Stimulated activated naive CD8-positive, alpha-beta T cell treated with anti-CD3 and anti-CD28 coated beads, Interleukin-15, amount 100 ng/mL, for 72 hours (primary cell): ENCODE results near the gene KIAA0930.
A peak's percentile ranks its signal among the peaks of the same experiment; 100 is the strongest.

Experiments used
- ATAC-seq: fragments of 150-1000 bp; cut with Tn5 transposase; 2 replicates; pipeline ENCODE4 v1.10.0; 2021; ENCODE audit warnings: mild to moderate bottlenecking, moderate library complexity
- DNase-seq, 2 donors: peaks; one replicate each; pipeline ENCODE4 v3.0.0; 2021 to 2022
- H3K27ac Mint-ChIP-seq, 2 donors: one replicate each; pipeline ENCODE4 v1.8.0; 2022; ENCODE audit warnings: mild to moderate bottlenecking in 2 of 2, mixed read lengths in 2 of 2, moderate library complexity in 2 of 2
- H3K27me3 Mint-ChIP-seq: one replicate; pipeline ENCODE4 v1.8.0; 2022; ENCODE audit warnings: mixed read lengths
- H3K4me1 Mint-ChIP-seq: one replicate; pipeline ENCODE4 v1.8.0; 2022; ENCODE audit warnings: mild to moderate bottlenecking, mixed read lengths
- H3K4me3 Mint-ChIP-seq, 2 donors: one replicate each; pipeline ENCODE4 v1.8.0; 2022; ENCODE audit warnings: mild to moderate bottlenecking in 2 of 2, mixed read lengths in 2 of 2, moderate library complexity in 1 of 2
- H3K9me3 Mint-ChIP-seq, 2 donors: one replicate each; pipeline ENCODE4 v1.8.0; 2022; ENCODE audit warnings: mixed read lengths in 2 of 2

Gene KIAA0930

GRCh38 chr22:45142376-45142775 lies 98.3 kb downstream of the KIAA0930 start:
- peaks cover 0 to 6% of the 10 kb centered on the region in 2 donors for H3K9me3 Mint-ChIP-seq
- DNase-seq (no peak), ATAC-seq (no peak)
- no peak overlapping the region for H3K4me3 Mint-ChIP-seq
- no peaks in the 10 kb centered on the region for H3K27me3 Mint-ChIP-seq
- no peaks in the 10 kb centered on the region for H3K4me1 Mint-ChIP-seq
- peak overlapping the region in 1 of 2 donors; percentile 59 for H3K27ac Mint-ChIP-seq
